HEK293T (cell line): ENCODE results near the gene TRPM2.

Source experiments
- ARNT ChIP-seq: fragments of 450-650 bp; IDR thresholded peaks from 2 replicates; pipeline ENCODE4 v1.6.1; 2017; ENCODE audit warnings: mild to moderate bottlenecking
- BHLHE40 ChIP-seq: fragments of 450-650 bp; IDR thresholded peaks from 2 replicates; pipeline ENCODE4 v1.6.1; 2016; ENCODE audit warnings: mild to moderate bottlenecking, moderate library complexity, borderline replicate concordance
- NFRKB ChIP-seq: fragments of 450-650 bp; IDR thresholded peaks from 2 replicates; pipeline ENCODE4 v1.6.1; 2016; ENCODE audit warnings: mild to moderate bottlenecking, moderate library complexity
- PKNOX1 ChIP-seq: fragments of 450-650 bp; IDR thresholded peaks from 2 replicates; pipeline ENCODE4 v1.6.1; 2016
- SP1 ChIP-seq: fragments of 450-650 bp; IDR thresholded peaks from 2 replicates; pipeline ENCODE4 v1.6.1; 2017
- SUZ12 ChIP-seq: fragments of 450-650 bp; IDR thresholded peaks from 2 replicates; pipeline ENCODE4 v1.6.1; 2016; ENCODE audit warnings: mild to moderate bottlenecking
- ZNF384 ChIP-seq: fragments of 450-650 bp; IDR thresholded peaks from 2 replicates; pipeline ENCODE4 v1.6.1; 2016

DNA sequence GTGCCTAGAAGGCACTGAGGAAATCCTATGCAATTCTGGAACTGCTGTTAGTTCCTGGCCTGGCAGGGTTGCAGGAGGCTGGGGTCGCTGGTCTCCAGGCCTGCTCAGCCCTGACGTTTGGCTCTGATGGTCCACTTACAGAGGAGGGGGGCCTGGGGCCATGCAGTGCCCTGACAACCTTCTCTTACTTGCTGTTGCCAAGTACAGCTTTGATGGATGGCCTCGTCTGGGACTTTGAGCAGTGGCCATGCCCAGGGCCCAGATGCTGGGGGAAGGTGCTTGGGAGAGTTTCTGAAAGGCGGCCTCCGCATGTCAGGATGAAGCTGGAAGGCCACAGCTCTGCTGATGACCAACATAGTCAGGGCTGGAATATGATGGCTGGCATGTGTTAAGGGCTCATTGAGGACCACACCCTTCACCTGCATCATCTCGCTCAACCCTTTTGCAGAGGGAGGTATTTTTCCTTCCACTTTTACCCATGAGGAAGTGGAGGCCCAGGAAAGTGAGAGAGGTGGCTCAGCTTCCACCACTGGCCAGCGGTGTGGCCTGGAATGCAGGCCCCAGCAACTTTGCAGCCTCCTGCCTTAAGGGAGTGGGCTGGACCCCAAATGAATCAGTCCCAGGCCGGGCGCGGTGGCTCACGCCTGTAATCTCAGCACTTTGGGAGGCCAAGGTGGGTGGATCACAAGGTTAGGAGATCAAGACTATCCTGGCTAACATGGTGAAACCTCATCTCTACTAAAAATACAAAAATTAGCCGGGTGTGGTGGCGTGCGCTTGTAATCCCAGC, 67.2 kb downstream of the TRPM2 start:
- TF ChIP-seq SP1 (no peak), SUZ12 (no peak), BHLHE40 (no peak), ZNF384 (no peak), ARNT (no peak), PKNOX1 (no peak), NFRKB (no peak)
